NB4 (cell line): Measurements from ENCODE around the gene SPEM1.

Source experiments
- MYC ChIP-seq: IDR thresholded peaks from 2 replicates; pipeline ENCODE4 v1.6.1; 2011; ENCODE audit warnings: low read depth, low read length
- POLR2A ChIP-seq: IDR thresholded peaks from 2 replicates; pipeline ENCODE4 v1.6.1; 2011; ENCODE audit warnings: mild to moderate bottlenecking; ENCODE audit not compliant: insufficient read length; ENCODE audit errors: extremely low read depth
- TF ChIP-seq, protein P1 (sequence below): IDR thresholded peaks from one replicate; pipeline ENCODE4 v1.5.1; 2012; ENCODE audit warnings: low read depth, low read length
- TF ChIP-seq, protein P2 (sequence below): IDR thresholded peaks from 2 replicates; pipeline ENCODE4 v1.6.1; 2011; ENCODE audit warnings: low read depth, low read length

DNA sequence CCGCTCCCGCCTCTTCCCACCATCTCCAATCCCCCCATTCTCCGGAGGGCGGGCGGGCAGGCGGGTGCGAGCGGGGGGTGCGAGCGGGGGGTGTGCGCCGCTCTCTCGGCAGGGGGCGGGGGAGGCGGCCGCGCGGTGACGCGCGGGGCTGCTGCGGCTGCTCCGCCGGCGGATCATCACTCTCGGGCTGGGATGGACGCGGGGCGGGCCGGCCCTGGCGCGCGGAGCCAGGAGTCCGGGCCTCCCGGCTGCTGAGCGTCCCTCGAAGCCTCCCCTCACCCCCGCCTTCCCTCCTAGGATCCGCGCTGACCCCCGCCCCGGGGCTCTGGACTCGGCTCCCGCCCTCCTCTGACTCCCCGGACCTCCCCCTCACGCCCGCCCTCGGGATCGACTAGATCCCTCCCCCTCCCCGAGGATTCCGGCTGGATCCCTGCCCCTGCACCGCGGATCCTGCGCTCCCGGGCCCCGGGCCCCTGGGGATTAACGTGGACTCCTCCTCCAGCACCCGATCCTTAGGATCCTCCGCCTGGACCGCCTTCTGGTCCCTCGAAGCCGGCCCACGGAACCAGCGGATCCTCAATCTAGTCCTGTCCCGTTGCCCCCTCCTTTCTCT is 15.3 kb upstream of the SPEM1 start:
- TF ChIP-seq, protein P1, sequence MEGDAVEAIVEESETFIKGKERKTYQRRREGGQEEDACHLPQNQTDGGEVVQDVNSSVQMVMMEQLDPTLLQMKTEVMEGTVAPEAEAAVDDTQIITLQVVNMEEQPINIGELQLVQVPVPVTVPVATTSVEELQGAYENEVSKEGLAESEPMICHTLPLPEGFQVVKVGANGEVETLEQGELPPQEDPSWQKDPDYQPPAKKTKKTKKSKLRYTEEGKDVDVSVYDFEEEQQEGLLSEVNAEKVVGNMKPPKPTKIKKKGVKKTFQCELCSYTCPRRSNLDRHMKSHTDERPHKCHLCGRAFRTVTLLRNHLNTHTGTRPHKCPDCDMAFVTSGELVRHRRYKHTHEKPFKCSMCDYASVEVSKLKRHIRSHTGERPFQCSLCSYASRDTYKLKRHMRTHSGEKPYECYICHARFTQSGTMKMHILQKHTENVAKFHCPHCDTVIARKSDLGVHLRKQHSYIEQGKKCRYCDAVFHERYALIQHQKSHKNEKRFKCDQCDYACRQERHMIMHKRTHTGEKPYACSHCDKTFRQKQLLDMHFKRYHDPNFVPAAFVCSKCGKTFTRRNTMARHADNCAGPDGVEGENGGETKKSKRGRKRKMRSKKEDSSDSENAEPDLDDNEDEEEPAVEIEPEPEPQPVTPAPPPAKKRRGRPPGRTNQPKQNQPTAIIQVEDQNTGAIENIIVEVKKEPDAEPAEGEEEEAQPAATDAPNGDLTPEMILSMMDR, result no peak
- peak; percentile 8 for TF ChIP-seq POLR2A
- TF ChIP-seq, protein P2, sequence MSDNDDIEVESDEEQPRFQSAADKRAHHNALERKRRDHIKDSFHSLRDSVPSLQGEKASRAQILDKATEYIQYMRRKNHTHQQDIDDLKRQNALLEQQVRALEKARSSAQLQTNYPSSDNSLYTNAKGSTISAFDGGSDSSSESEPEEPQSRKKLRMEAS, result no peak
- TF ChIP-seq MYC, result no peak
